Astrocyte of the spinal cord (primary cell): ENCODE data around the gene PIK3AP1.
A peak's percentile ranks its signal among the peaks of the same experiment; 100 is the strongest.

Experiments used
- DNase-seq: peaks from one replicate; pipeline ENCODE4 v3.0.0; 2011; ENCODE audit warnings: low read depth, low spot score
- H3K4me3 ChIP-seq: 2 replicates; pipeline ENCODE4 v1.5.1; 2011; ENCODE audit warnings: low read depth, mild to moderate bottlenecking, low read length, moderate library complexity
- CTCF ChIP-seq: IDR thresholded peaks from 2 replicates; pipeline ENCODE4 v1.5.1; 2012; ENCODE audit warnings: low read depth, mild to moderate bottlenecking, low read length, inconsistent platforms
- in situ Hi-C: cut with HindIII; loops from 2 replicates; pipeline ENCODE4 v1.10.0; 2017; ENCODE audit warnings: low sequenced_read_pairs

Gene PIK3AP1

GRCh38 chr10:96619796-96620773 lies 100.2 kb downstream of the PIK3AP1 start:
- in situ Hi-C loops, result no loop called here
- no peak for TF ChIP-seq CTCF
- H3K4me3 ChIP-seq, result no peak overlapping the region
- DNase-seq, result no peak

GRCh38 chr10:96619120-96619519 lies 101.2 kb downstream of the PIK3AP1 start:
- no peak overlapping the region for H3K4me3 ChIP-seq
- no peak for DNase-seq
- in situ Hi-C loops, result no loop called here
- no peak for TF ChIP-seq CTCF

- in situ Hi-C loops, result no loop called here
- no peak for TF ChIP-seq CTCF
- H3K4me3 ChIP-seq, result no peak overlapping the region
- peak; percentile 21 for DNase-seq
Observed at GRCh38 chr10:96618653-96619052, 101.7 kb downstream of the PIK3AP1 start.

GRCh38 chr10:96616961-96617360 lies 103.4 kb downstream of the PIK3AP1 start:
- H3K4me3 ChIP-seq, result no peak overlapping the region
- DNase-seq, result no peak
- in situ Hi-C loops, result no loop called here
- no peak for TF ChIP-seq CTCF

- no peak for TF ChIP-seq CTCF
- H3K4me3 ChIP-seq, result no peak overlapping the region
- in situ Hi-C loops, result no loop called here
- peak; percentile 84 for DNase-seq
Observed at GRCh38 chr10:96614515-96614914, 105.8 kb downstream of the PIK3AP1 start.

GRCh38 chr10:96613576-96613975 lies 106.7 kb downstream of the PIK3AP1 start:
- no peak for DNase-seq
- no peak for TF ChIP-seq CTCF
- H3K4me3 ChIP-seq, result no peak overlapping the region
- in situ Hi-C loops, result no loop called here
